Endodermal cell (in vitro differentiated cells): ENCODE results near the gene SDE2. TPM values are rescaled to one million over a fixed set of nuclear protein-coding genes. Genes with fewer than 3 reads are reported as not detected.

Source experiments
- DNase-seq: peaks from one replicate; pipeline ENCODE4 v3.0.0-alpha.2; 2017
- H3K27ac ChIP-seq: 2 replicates; pipeline ENCODE4 v1.5.1; 2013; ENCODE audit warnings: mild to moderate bottlenecking, low read depth, low read length, moderate library complexity
- H3K27me3 ChIP-seq: 2 replicates; pipeline ENCODE4 v1.6.1; 2013; ENCODE audit warnings: mild to moderate bottlenecking, low read length, moderate library complexity; ENCODE audit not compliant: insufficient read depth, control insufficient read depth, poor library complexity, severe bottlenecking
- H3K36me3 ChIP-seq: 2 replicates; pipeline ENCODE4 v1.7.0; 2013; ENCODE audit warnings: mild to moderate bottlenecking, low read length, moderate library complexity; ENCODE audit not compliant: control insufficient read depth, insufficient read depth
- H3K4me1 ChIP-seq: one replicate; pipeline ENCODE4 v1.7.0; 2013; ENCODE audit warnings: low read length; ENCODE audit not compliant: control insufficient read depth, insufficient read depth
- H3K4me3 ChIP-seq: 2 replicates; pipeline ENCODE4 v1.5.1; 2013; ENCODE audit warnings: mild to moderate bottlenecking, low read length, moderate library complexity
- H3K9ac ChIP-seq: 2 replicates; pipeline ENCODE4 v1.6.1; 2013; ENCODE audit warnings: mild to moderate bottlenecking, low read length, moderate library complexity; ENCODE audit not compliant: poor library complexity, severe bottlenecking; ENCODE audit errors: extremely low read depth
- H3K9me3 ChIP-seq: 2 replicates; pipeline ENCODE4 v1.6.1; 2013; ENCODE audit warnings: mild to moderate bottlenecking, low read length, moderate library complexity; ENCODE audit not compliant: control insufficient read depth
- H3K27ac Mint-ChIP-seq: 2 replicates; pipeline ENCODE4 v1.8.0; 2020; ENCODE audit warnings: mixed read lengths
- H3K27me3 Mint-ChIP-seq: 2 replicates; pipeline ENCODE4 v1.8.0; 2021; ENCODE audit warnings: mild to moderate bottlenecking, mixed read lengths; ENCODE audit not compliant: insufficient read depth
- H3K36me3 Mint-ChIP-seq: 2 replicates; pipeline ENCODE4 v1.8.0; 2020; ENCODE audit warnings: low read depth, mixed read lengths
- H3K4me1 Mint-ChIP-seq: 2 replicates; pipeline ENCODE4 v1.8.0; 2020; ENCODE audit warnings: mixed read lengths
- H3K4me3 Mint-ChIP-seq: 2 replicates; pipeline ENCODE4 v1.8.0; 2020; ENCODE audit warnings: mild to moderate bottlenecking, moderate library complexity, mixed read lengths
- H3K9me3 Mint-ChIP-seq: 2 replicates; pipeline ENCODE4 v1.8.0; 2020; ENCODE audit warnings: mild to moderate bottlenecking, mixed read lengths
- WGBS, 2 experiments: methylation state at CpG; one replicate each; pipeline versions ENCODE4 v1.1.5 to v1.1.7; 2013; ENCODE audit warnings: missing lambda C conversion rate in 2 of 2, mixed read lengths in 1 of 2; ENCODE audit not compliant: insufficient coverage in 1 of 2, insufficient read length in 1 of 2; 5-methylcytosine and 5-hydroxymethylcytosine counted together
- total RNA-seq, 2 donors: library from RNA; stranded (reverse); fragmentation: NEBNext Ultra II Directional in 1 of 2; extraction: Animal tissue kit (Norgen Biotek cat#: 25700) in 1 of 2; gene quantifications; 2 replicates in 1 of 2; 3 replicates in 1 of 2; pipeline ENCODE4 v1.2.1, GENCODE V29; 2021
- TF ChIP-seq, protein P1 (sequence below): fragments of 200-600 bp; sonication (generic); conservative IDR thresholded peaks from 2 replicates; pipeline ENCODE4 v1.5.0; 2021; ENCODE audit warnings: antibody characterized with exemption, mild to moderate bottlenecking

SDE2 gene
- total RNA-seq, 2 donors from 2014 or later, result 19.0 to 21.6 TPM

DNA sequence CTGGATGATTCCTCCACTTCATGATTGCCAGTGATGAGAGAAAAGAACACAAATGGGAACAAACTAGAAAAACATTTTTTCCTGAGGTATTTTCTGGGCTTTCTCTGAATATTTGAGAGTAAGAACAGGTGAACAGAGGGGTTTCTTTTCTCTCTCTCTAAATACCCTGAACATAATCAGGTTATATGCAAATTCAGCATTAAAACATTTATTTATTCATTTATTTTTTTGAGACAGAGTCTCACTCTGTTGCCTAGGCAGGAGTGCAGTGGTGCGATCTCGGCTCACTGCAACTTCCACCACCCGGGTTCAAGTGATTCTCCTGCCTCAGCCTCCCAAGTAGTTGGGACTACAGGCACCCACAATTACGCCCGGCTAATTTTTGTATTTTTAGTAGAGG lies 52.3 kb downstream of the SDE2 start:
- no peak for DNase-seq
- Mint-ChIP-seq H3K27ac (peak overlapping the region; percentile 96), H3K36me3 (no peaks in the 10 kb centered on the region), H3K4me1 (peaks cover 67% of the 10 kb centered on the region), H3K4me3 (no peak overlapping the region), H3K27me3 (peaks cover 13% of the 10 kb centered on the region), H3K9me3 (no peaks in the 10 kb centered on the region)
- TF ChIP-seq, protein P1, sequence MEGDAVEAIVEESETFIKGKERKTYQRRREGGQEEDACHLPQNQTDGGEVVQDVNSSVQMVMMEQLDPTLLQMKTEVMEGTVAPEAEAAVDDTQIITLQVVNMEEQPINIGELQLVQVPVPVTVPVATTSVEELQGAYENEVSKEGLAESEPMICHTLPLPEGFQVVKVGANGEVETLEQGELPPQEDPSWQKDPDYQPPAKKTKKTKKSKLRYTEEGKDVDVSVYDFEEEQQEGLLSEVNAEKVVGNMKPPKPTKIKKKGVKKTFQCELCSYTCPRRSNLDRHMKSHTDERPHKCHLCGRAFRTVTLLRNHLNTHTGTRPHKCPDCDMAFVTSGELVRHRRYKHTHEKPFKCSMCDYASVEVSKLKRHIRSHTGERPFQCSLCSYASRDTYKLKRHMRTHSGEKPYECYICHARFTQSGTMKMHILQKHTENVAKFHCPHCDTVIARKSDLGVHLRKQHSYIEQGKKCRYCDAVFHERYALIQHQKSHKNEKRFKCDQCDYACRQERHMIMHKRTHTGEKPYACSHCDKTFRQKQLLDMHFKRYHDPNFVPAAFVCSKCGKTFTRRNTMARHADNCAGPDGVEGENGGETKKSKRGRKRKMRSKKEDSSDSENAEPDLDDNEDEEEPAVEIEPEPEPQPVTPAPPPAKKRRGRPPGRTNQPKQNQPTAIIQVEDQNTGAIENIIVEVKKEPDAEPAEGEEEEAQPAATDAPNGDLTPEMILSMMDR, result no peak
- WGBS, 2 experiments, result 86 to 92% methylated on average over 3 to 5 of the region's 5 CpGs
- H3K27ac ChIP-seq, result no peak overlapping the region
- H3K9me3 ChIP-seq, result no peaks in the 10 kb centered on the region
- peak overlapping the region; percentile 66 for H3K9ac ChIP-seq
- H3K36me3 ChIP-seq, result no peaks in the 10 kb centered on the region
- peaks cover 60% of the 10 kb centered on the region for H3K4me1 ChIP-seq
- peak overlapping the region; percentile 48 for H3K4me3 ChIP-seq
- no peaks in the 10 kb centered on the region for H3K27me3 ChIP-seq

DNA sequence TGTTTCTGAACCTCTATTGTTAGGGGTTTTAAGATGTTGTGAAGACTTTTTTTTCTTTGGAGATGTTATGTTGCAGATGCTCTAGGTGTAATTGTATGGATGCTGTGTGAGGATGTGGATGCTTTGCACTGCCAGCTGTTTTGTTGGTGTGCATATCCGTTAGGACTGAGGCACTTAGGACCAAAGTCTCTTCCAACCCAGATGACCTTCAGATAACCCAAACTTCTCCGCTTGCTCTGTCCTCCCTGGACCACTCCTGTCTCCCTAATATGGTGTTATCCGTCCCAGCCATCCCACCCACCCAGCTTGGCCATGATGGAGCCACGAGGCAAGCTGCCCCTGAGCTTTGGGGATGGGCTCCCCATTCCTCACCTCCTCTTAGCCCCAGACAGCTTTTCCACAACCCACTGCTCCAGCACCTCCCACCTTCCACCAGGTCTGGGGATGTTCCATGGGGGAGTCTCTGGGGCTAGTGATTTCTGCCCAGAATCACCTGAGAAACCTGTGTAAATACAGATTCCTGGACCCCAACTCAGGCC lies 53.0 kb downstream of the SDE2 start:
- WGBS, 2 experiments, result 50% methylated on average over 4 of the region's 4 CpGs; no CpG with 5 or more reads in 1 of the 2 experiments
- Histone ChIP-seq H3K4me3 (peak overlapping the region; percentile 48), H3K9ac (peak overlapping the region; percentile 66), H3K9me3 (no peaks in the 10 kb centered on the region), H3K4me1 (peaks cover 62% of the 10 kb centered on the region), H3K27ac (peak overlapping the region; percentile 66), H3K27me3 (no peaks in the 10 kb centered on the region), H3K36me3 (no peaks in the 10 kb centered on the region)
- TF ChIP-seq, protein P1, result no peak
- Mint-ChIP-seq H3K27ac (peak overlapping the region; percentile 96), H3K4me1 (peaks cover 71% of the 10 kb centered on the region), H3K27me3 (peaks cover 13% of the 10 kb centered on the region), H3K36me3 (no peaks in the 10 kb centered on the region), H3K9me3 (no peaks in the 10 kb centered on the region), H3K4me3 (peak overlapping the region; percentile 3)
- DNase-seq, result peak; percentile 70

- peaks cover 57% of the 10 kb centered on the region for H3K4me1 ChIP-seq
- H3K9ac ChIP-seq, result peak overlapping the region; percentile 66
- H3K36me3 Mint-ChIP-seq, result no peaks in the 10 kb centered on the region
- H3K27ac ChIP-seq, result peak overlapping the region; percentile 66
- DNase-seq, result peak; percentile 92
- H3K4me3 ChIP-seq, result peak overlapping the region; percentile 48
- H3K9me3 ChIP-seq, result no peaks in the 10 kb centered on the region
- peak overlapping the region; percentile 96 for H3K27ac Mint-ChIP-seq
- TF ChIP-seq, protein P1, result peak; percentile 35
- H3K4me3 Mint-ChIP-seq, result peak overlapping the region; percentile 3
- peaks cover 67% of the 10 kb centered on the region for H3K4me1 Mint-ChIP-seq
- peaks cover 11% of the 10 kb centered on the region for H3K27me3 Mint-ChIP-seq
- H3K36me3 ChIP-seq, result peaks cover 4% of the 10 kb centered on the region
- 6 to 10% methylated on average over 2 to 4 of the region's 4 CpGs for WGBS, 2 experiments
- H3K9me3 Mint-ChIP-seq, result no peaks in the 10 kb centered on the region
- no peaks in the 10 kb centered on the region for H3K27me3 ChIP-seq
Observed at GRCh38 chr1:225945564-225945963, 53.6 kb downstream of the SDE2 start.
